Loucy (cell line): ENCODE measurements around the gene NES.

Source experiments
- H2AFZ ChIP-seq: fragments of 200-600 bp; sonication (generic); 2 replicates; pipeline ENCODE4 v1.6.0; 2016; ENCODE audit warnings: antibody characterized with exemption, mild to moderate bottlenecking, low read length, moderate library complexity
- H3F3A ChIP-seq: fragments of 200-600 bp; 2 replicates; pipeline ENCODE4 v1.6.0; 2016; ENCODE audit warnings: antibody characterized with exemption, low read depth, mild to moderate bottlenecking
- H3K27me3 ChIP-seq: fragments of 200-600 bp; sonication (generic); 2 replicates; pipeline ENCODE4 v1.6.1; 2014; ENCODE audit warnings: low read length, mild to moderate bottlenecking; ENCODE audit not compliant: insufficient read depth, poor library complexity, severe bottlenecking
- H3K36me3 ChIP-seq: fragments of 200-600 bp; sonication (generic); 2 replicates; pipeline ENCODE4 v1.6.1; 2016; ENCODE audit warnings: low read length; ENCODE audit not compliant: insufficient read depth
- H3K4me1 ChIP-seq: fragments of 200-600 bp; sonication (generic); 2 replicates; pipeline ENCODE4 v1.5.1; 2014; ENCODE audit warnings: low read length, mild to moderate bottlenecking; ENCODE audit not compliant: insufficient read depth, poor library complexity, severe bottlenecking
- H3K4me2 ChIP-seq: fragments of 200-600 bp; sonication (generic); 2 replicates; pipeline ENCODE4 v1.6.0; 2014; ENCODE audit warnings: antibody characterized with exemption, low read length, low read depth, mild to moderate bottlenecking; ENCODE audit not compliant: poor library complexity, severe bottlenecking
- H3K4me3 ChIP-seq: fragments of 200-600 bp; sonication (generic); 2 replicates; pipeline ENCODE4 v1.5.1; 2014; ENCODE audit warnings: low read length, mild to moderate bottlenecking, mixed read lengths; ENCODE audit not compliant: poor library complexity, severe bottlenecking
- H3K79me2 ChIP-seq: fragments of 200-600 bp; sonication (generic); 2 replicates; pipeline ENCODE4 v1.6.1; 2014; ENCODE audit warnings: low read length; ENCODE audit not compliant: insufficient read depth
- H3K9ac ChIP-seq: fragments of 200-600 bp; sonication (generic); 2 replicates; pipeline ENCODE4 v1.6.0; 2014; ENCODE audit warnings: mild to moderate bottlenecking, low read depth, low read length, moderate library complexity; ENCODE audit not compliant: poor library complexity, severe bottlenecking
- H3K9me2 ChIP-seq: fragments of 200-600 bp; sonication (generic); replicated peaks from 2 replicates; pipeline ENCODE4 v1.6.1; 2016; ENCODE audit warnings: low read depth, low read length, mixed read lengths
- H3K9me3 ChIP-seq: fragments of 200-600 bp; sonication (generic); 2 replicates; pipeline ENCODE4 v1.6.1; 2014; ENCODE audit warnings: mild to moderate bottlenecking, antibody characterized with exemption, low read length, low read depth; ENCODE audit not compliant: insufficient read depth
- H4K20me1 ChIP-seq: fragments of 200-600 bp; sonication (generic); 2 replicates; pipeline ENCODE4 v1.6.0; 2014; ENCODE audit warnings: antibody characterized with exemption, low read length, mild to moderate bottlenecking; ENCODE audit not compliant: insufficient read depth, poor library complexity, severe bottlenecking
- CTCF ChIP-seq: fragments of 200-600 bp; sonication (generic); conservative IDR thresholded peaks from 2 replicates; pipeline ENCODE4 v1.5.1; 2014; ENCODE audit warnings: mild to moderate bottlenecking, antibody characterized with exemption, low read length
- EZH2phosphoT487 ChIP-seq: fragments of 200-600 bp; IDR thresholded peaks from 2 replicates; pipeline ENCODE4 v1.6.1; 2018; ENCODE audit warnings: antibody characterized with exemption, mild to moderate bottlenecking, moderate library complexity, borderline replicate concordance

The NES gene

GRCh38 chr1:156717351-156717750, 40.1 kb upstream of the NES start:
- no peaks in the 10 kb centered on the region for H3K9me2 ChIP-seq
- H4K20me1 ChIP-seq = no peaks in the 10 kb centered on the region
- no peaks in the 10 kb centered on the region for H3F3A ChIP-seq
- no peaks in the 10 kb centered on the region for H3K4me1 ChIP-seq
- peaks cover 16% of the 10 kb centered on the region; the same call in 1 of the 2 replicates for H3K36me3 ChIP-seq
- no peaks in the 10 kb centered on the region for H3K27me3 ChIP-seq
- no peak for TF ChIP-seq CTCF
- no peak for TF ChIP-seq EZH2phosphoT487
- H2AFZ ChIP-seq = no peak overlapping the region
- no peak overlapping the region for H3K4me2 ChIP-seq
- H3K4me3 ChIP-seq = no peak overlapping the region
- H3K9me3 ChIP-seq = no peaks in the 10 kb centered on the region
- H3K9ac ChIP-seq = no peak overlapping the region
- H3K79me2 ChIP-seq = peaks cover 3% of the 10 kb centered on the region; the same call in 1 of the 2 replicates

GRCh38 chr1:156714830-156715229, 37.6 kb upstream of the NES start:
- no peak for TF ChIP-seq CTCF
- no peak for TF ChIP-seq EZH2phosphoT487
- Histone ChIP-seq H3F3A (no peaks in the 10 kb centered on the region), H3K4me3 (no peak overlapping the region), H3K9me2 (no peaks in the 10 kb centered on the region), H3K9ac (no peak overlapping the region), H3K9me3 (no peaks in the 10 kb centered on the region), H3K4me1 (no peaks in the 10 kb centered on the region), H4K20me1 (no peaks in the 10 kb centered on the region), H3K36me3 (no peaks in the 10 kb centered on the region), H3K4me2 (no peak overlapping the region), H3K79me2 (no peaks in the 10 kb centered on the region), H3K27me3 (no peaks in the 10 kb centered on the region), H2AFZ (no peak overlapping the region)

- no peaks in the 10 kb centered on the region for H3K4me1 ChIP-seq
- H3K27me3 ChIP-seq = no peaks in the 10 kb centered on the region
- no peak overlapping the region for H3K4me2 ChIP-seq
- TF ChIP-seq CTCF = no peak
- no peak for TF ChIP-seq EZH2phosphoT487
- no peaks in the 10 kb centered on the region for H3K79me2 ChIP-seq
- no peak overlapping the region for H2AFZ ChIP-seq
- no peaks in the 10 kb centered on the region for H3K9me3 ChIP-seq
- no peaks in the 10 kb centered on the region for H3K36me3 ChIP-seq
- no peak overlapping the region for H3K4me3 ChIP-seq
- H3K9me2 ChIP-seq = no peaks in the 10 kb centered on the region
- H4K20me1 ChIP-seq = no peaks in the 10 kb centered on the region
- H3F3A ChIP-seq = no peaks in the 10 kb centered on the region
- H3K9ac ChIP-seq = no peak overlapping the region
These were observed 35.4 kb upstream of the NES start for GRCh38 chr1:156712626-156713025.
